ENCODE data around the gene ITGAL.
"Not testable (repeated sequence)": the region's sequence is repeated elsewhere in the genome, so short reads cannot be mapped to it uniquely, and the experiment has no call there.

The ITGAL gene

GRCh38 chr16:30521476-30521872 is 48.9 kb downstream of the ITGAL start:
- Histone ChIP-seq H3K4me3 (ENCODE audit: low read depth, low read length) (no peak overlapping the region), H3K9me3 (ENCODE audit: control insufficient read depth, insufficient read depth, low read depth, low read length) (no peaks in the 10 kb centered on the region), H3K27me3 (ENCODE audit: control insufficient read depth, insufficient read depth, low read length) (no peaks in the 10 kb centered on the region), H3K4me1 (ENCODE audit: control insufficient read depth, insufficient read depth, low read length) (no peaks in the 10 kb centered on the region), H3K9ac (ENCODE audit: low read length) (no peak overlapping the region), H3K27ac (ENCODE audit: low read depth, low read length) (no peak overlapping the region), H3K36me3 (ENCODE audit: control insufficient read depth, insufficient read depth, low read length) (peaks cover 11% of the 10 kb centered on the region)

- no peaks in the 10 kb centered on the region for H3K4me1 ChIP-seq (ENCODE audit: control insufficient read depth, insufficient read depth, low read length)
- H3K36me3 ChIP-seq (ENCODE audit: control insufficient read depth, insufficient read depth, low read length) = peaks cover 11% of the 10 kb centered on the region
- H3K27ac ChIP-seq (ENCODE audit: low read depth, low read length) = no peak overlapping the region
Measured at GRCh38 chr16:30521873-30522641, 49.5 kb downstream of the ITGAL start.

GRCh38 chr16:30522702-30523463 is 50.3 kb downstream of the ITGAL start:
- not testable (repeated sequence) for H3K4me1 ChIP-seq (ENCODE audit: control insufficient read depth, insufficient read depth, low read length); H3K27ac ChIP-seq (ENCODE audit: low read depth, low read length); H3K4me3 ChIP-seq (ENCODE audit: low read depth, low read length)

More at GRCh38 chr16:30521873-30522641, 49.5 kb downstream of the ITGAL start:
- Histone ChIP-seq H3K9me3 (ENCODE audit: control insufficient read depth, insufficient read depth, low read depth, low read length) (no peaks in the 10 kb centered on the region), H3K27me3 (ENCODE audit: control insufficient read depth, insufficient read depth, low read length) (no peaks in the 10 kb centered on the region), H3K4me3 (ENCODE audit: low read depth, low read length) (no peak overlapping the region), H3K9ac (ENCODE audit: low read length) (no peak overlapping the region)

GRCh38 chr16:30523768-30524574 is 51.4 kb downstream of the ITGAL start:
- no peak overlapping the region for H3K27ac ChIP-seq (ENCODE audit: low read depth, low read length)
- H3K9me3 ChIP-seq (ENCODE audit: control insufficient read depth, insufficient read depth, low read depth, low read length) = no peaks in the 10 kb centered on the region
- H3K27me3 ChIP-seq (ENCODE audit: control insufficient read depth, insufficient read depth, low read length) = no peaks in the 10 kb centered on the region
- peaks cover 11% of the 10 kb centered on the region for H3K36me3 ChIP-seq (ENCODE audit: control insufficient read depth, insufficient read depth, low read length)
- no peak overlapping the region for H3K4me3 ChIP-seq (ENCODE audit: low read depth, low read length)
- peaks cover 7% of the 10 kb centered on the region for H3K4me1 ChIP-seq (ENCODE audit: control insufficient read depth, insufficient read depth, low read length)
- H3K9ac ChIP-seq (ENCODE audit: low read length) = no peak overlapping the region

More at GRCh38 chr16:30522702-30523463, 50.3 kb downstream of the ITGAL start:
- peaks cover 11% of the 10 kb centered on the region for H3K36me3 ChIP-seq (ENCODE audit: control insufficient read depth, insufficient read depth, low read length)
- H3K9ac ChIP-seq (ENCODE audit: low read length); H3K9me3 ChIP-seq (ENCODE audit: control insufficient read depth, insufficient read depth, low read depth, low read length); H3K27me3 ChIP-seq (ENCODE audit: control insufficient read depth, insufficient read depth, low read length): not testable (repeated sequence)

GRCh38 chr16:30524575-30525568 is 52.3 kb downstream of the ITGAL start:
- H3K36me3 ChIP-seq (ENCODE audit: control insufficient read depth, insufficient read depth, low read length) = peaks cover 11% of the 10 kb centered on the region
- H3K9ac ChIP-seq (ENCODE audit: low read length) = no peak overlapping the region
- peaks cover 7% of the 10 kb centered on the region for H3K4me1 ChIP-seq (ENCODE audit: control insufficient read depth, insufficient read depth, low read length)
- no peak overlapping the region for H3K4me3 ChIP-seq (ENCODE audit: low read depth, low read length)
- no peaks in the 10 kb centered on the region for H3K27me3 ChIP-seq (ENCODE audit: control insufficient read depth, insufficient read depth, low read length)
- no peaks in the 10 kb centered on the region for H3K9me3 ChIP-seq (ENCODE audit: control insufficient read depth, insufficient read depth, low read depth, low read length)
- H3K27ac ChIP-seq (ENCODE audit: low read depth, low read length) = no peak overlapping the region

GRCh38 chr16:30525844-30526136 is 53.2 kb downstream of the ITGAL start:
- Histone ChIP-seq H3K4me1 (ENCODE audit: control insufficient read depth, insufficient read depth, low read length) (peaks cover 7% of the 10 kb centered on the region), H3K36me3 (ENCODE audit: control insufficient read depth, insufficient read depth, low read length) (peaks cover 17% of the 10 kb centered on the region), H3K4me3 (ENCODE audit: low read depth, low read length) (peak overlapping the region; percentile 84), H3K27ac (ENCODE audit: low read depth, low read length) (no peak overlapping the region), H3K9me3 (ENCODE audit: control insufficient read depth, insufficient read depth, low read depth, low read length) (no peaks in the 10 kb centered on the region), H3K9ac (ENCODE audit: low read length) (peak overlapping the region; percentile 63), H3K27me3 (ENCODE audit: control insufficient read depth, insufficient read depth, low read length) (no peaks in the 10 kb centered on the region)

- H3K27ac ChIP-seq (ENCODE audit: low read depth, low read length) = peak within 1 kb of the TSS; percentile 87; the same call in 1 of the 2 replicates
Measured at GRCh38 chr16:30526137-30526822, 53.7 kb downstream of the ITGAL start, which contains the start of gene ZNF768. Gene ZNF768, minus strand, starts transcription at chr16:30526566. Its CDS starts 153 bp downstream, at chr16:30526413.

GRCh38 chr16:30526823-30527634 is 54.5 kb downstream of the ITGAL start:
- Histone ChIP-seq H3K9me3 (ENCODE audit: control insufficient read depth, insufficient read depth, low read depth, low read length) (no peaks in the 10 kb centered on the region), H3K9ac (ENCODE audit: low read length) (peak overlapping the region; percentile 91), H3K27me3 (ENCODE audit: control insufficient read depth, insufficient read depth, low read length) (no peaks in the 10 kb centered on the region), H3K4me1 (ENCODE audit: control insufficient read depth, insufficient read depth, low read length) (peaks cover 7% of the 10 kb centered on the region), H3K4me3 (ENCODE audit: low read depth, low read length) (peak overlapping the region; percentile 84), H3K36me3 (ENCODE audit: control insufficient read depth, insufficient read depth, low read length) (peaks cover 28% of the 10 kb centered on the region), H3K27ac (ENCODE audit: low read depth, low read length) (peak overlapping the region; percentile 87; the same call in 1 of the 2 replicates)

More at GRCh38 chr16:30526137-30526822, 53.7 kb downstream of the ITGAL start, which contains the start of gene ZNF768:
- peaks cover 7% of the 10 kb centered on the region for H3K4me1 ChIP-seq (ENCODE audit: control insufficient read depth, insufficient read depth, low read length)
- H3K9me3 ChIP-seq (ENCODE audit: control insufficient read depth, insufficient read depth, low read depth, low read length) = no peaks in the 10 kb centered on the region
- no peaks in the 10 kb centered on the region for H3K27me3 ChIP-seq (ENCODE audit: control insufficient read depth, insufficient read depth, low read length)
- peak within 1 kb of the TSS; percentile 84 for H3K4me3 ChIP-seq (ENCODE audit: low read depth, low read length)
- H3K36me3 ChIP-seq (ENCODE audit: control insufficient read depth, insufficient read depth, low read length) = peaks cover 22% of the 10 kb centered on the region
- peak within 1 kb of the TSS; percentile 91 for H3K9ac ChIP-seq (ENCODE audit: low read length)

- Histone ChIP-seq H3K27ac (ENCODE audit: low read depth, low read length) (peak overlapping the region; percentile 52; the same call in 1 of the 2 replicates), H3K9me3 (ENCODE audit: control insufficient read depth, insufficient read depth, low read depth, low read length) (no peaks in the 10 kb centered on the region), H3K4me3 (ENCODE audit: low read depth, low read length) (peak overlapping the region; percentile 84), H3K36me3 (ENCODE audit: control insufficient read depth, insufficient read depth, low read length) (peaks cover 34% of the 10 kb centered on the region), H3K4me1 (ENCODE audit: control insufficient read depth, insufficient read depth, low read length) (peaks cover 7% of the 10 kb centered on the region), H3K27me3 (ENCODE audit: control insufficient read depth, insufficient read depth, low read length) (no peaks in the 10 kb centered on the region), H3K9ac (ENCODE audit: low read length) (peak overlapping the region; percentile 62)
Measured at GRCh38 chr16:30527635-30528178, 55.2 kb downstream of the ITGAL start.
